Activated naive CD8-positive, alpha-beta T cell treated with anti-CD3 and anti-CD28 coated beads, Interleukin-2, amount 10 ng/mL, durations not matched to agents 7 days and 5 days (primary cell): Measurements from ENCODE around the gene PRRT1B. TPM values are rescaled to one million over a fixed set of nuclear protein-coding genes. Genes with fewer than 3 reads are reported as not detected.
A peak's percentile ranks its signal among the peaks of the same experiment; 100 is the strongest.

Experiments used
- ATAC-seq: fragments of 150-1000 bp; cut with Tn5 transposase; one replicate; pipeline ENCODE4 v1.10.0; 2021; ENCODE audit warnings: low read depth, moderate library complexity
- POLR2A ChIA-PET: fragments of 350-600 bp; sonication (Branson Sonifier 250); formaldehyde crosslinking; loops from one replicate; lab custom pipeline; 2021; ENCODE audit warnings: antibody characterized with exemption; lab: Charles Lee
- DNase-seq: peaks from one replicate; pipeline ENCODE4 v3.0.0; 2021
- H3K27ac Mint-ChIP-seq: one replicate; pipeline ENCODE4 v1.8.0; 2022; ENCODE audit warnings: mild to moderate bottlenecking, mixed read lengths
- H3K27me3 Mint-ChIP-seq: one replicate; pipeline ENCODE4 v1.8.0; 2022; ENCODE audit warnings: mild to moderate bottlenecking, moderate library complexity, mixed read lengths
- H3K36me3 Mint-ChIP-seq: one replicate; pipeline ENCODE4 v1.8.0; 2021; ENCODE audit warnings: mild to moderate bottlenecking, mixed read lengths
- H3K4me1 Mint-ChIP-seq: one replicate; pipeline ENCODE4 v1.8.0; 2021; ENCODE audit warnings: mixed read lengths
- H3K4me3 Mint-ChIP-seq: one replicate; pipeline ENCODE4 v1.8.0; 2022; ENCODE audit warnings: mild to moderate bottlenecking, moderate library complexity, mixed read lengths
- H3K9me3 Mint-ChIP-seq: one replicate; pipeline ENCODE4 v1.8.0; 2021; ENCODE audit warnings: mixed read lengths
- total RNA-seq, 2 experiments: library from RNA; stranded (reverse); gene quantifications; one replicate each; pipeline ENCODE4 v1.2.3, GENCODE V29; 2021

PRRT1B gene
- total RNA-seq, 2 experiments from 2014 or later: not detected

DNA sequence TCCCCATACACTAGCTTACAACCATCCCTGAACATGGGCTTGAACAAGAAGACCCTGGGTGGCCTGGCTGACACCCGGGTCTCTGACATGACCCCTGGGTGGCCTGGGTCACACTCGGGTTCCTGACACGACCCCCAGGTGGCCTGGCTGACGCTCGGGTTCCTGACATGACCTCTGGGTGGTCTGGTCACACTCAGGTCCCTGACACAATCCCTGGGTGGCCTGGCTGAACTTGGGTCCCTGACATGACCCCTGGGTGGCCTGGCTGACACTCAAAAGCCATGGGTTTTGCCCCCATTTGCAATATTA is 38.0 kb downstream of the PRRT1B start:
- no peak for DNase-seq
- POLR2A ChIA-PET: no interaction called here
- H3K4me3 Mint-ChIP-seq: no peak overlapping the region
- peaks cover 31% of the 10 kb centered on the region for H3K36me3 Mint-ChIP-seq
- no peaks in the 10 kb centered on the region for H3K9me3 Mint-ChIP-seq
- peaks cover 34% of the 10 kb centered on the region for H3K4me1 Mint-ChIP-seq
- peak overlapping the region; percentile 73 for H3K27ac Mint-ChIP-seq
- ATAC-seq: no peak
- H3K27me3 Mint-ChIP-seq: no peaks in the 10 kb centered on the region

DNA sequence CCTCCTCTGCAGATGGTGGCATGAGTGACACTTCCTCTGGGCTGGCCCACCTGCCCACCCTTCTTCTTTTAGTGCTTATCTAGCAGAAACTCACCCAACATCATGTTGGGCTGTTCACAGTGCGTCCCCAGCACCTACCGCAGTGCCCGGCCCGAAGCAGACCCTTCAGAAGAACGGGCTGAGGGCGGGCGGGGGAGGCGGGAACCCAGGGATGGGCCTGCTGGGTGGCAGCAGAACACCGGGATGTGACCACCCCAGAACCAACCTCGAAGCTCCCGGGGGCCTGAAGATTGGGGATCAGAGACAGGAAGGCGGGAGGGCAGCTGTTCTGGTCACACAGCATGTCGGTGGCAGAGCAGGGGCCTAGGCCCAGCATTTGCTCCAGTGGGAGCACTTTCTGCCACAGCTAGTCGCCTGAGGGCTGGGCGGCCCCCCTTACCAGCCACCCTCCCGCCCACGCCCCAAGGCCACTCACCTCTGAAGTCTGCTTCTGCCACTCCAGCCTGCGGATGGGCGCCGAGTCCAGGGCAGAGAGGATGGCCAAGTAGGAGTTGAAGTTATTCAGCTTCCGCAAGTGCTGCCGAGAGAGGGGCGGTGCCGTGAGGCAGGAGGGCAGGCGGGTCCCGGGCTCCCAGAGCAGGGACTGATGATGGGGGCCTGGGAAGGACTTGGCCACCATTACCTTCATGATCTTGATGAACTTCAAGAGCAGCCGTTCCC is 38.7 kb downstream of the PRRT1B start:
- peak overlapping the region; percentile 93 for H3K27ac Mint-ChIP-seq
- H3K4me3 Mint-ChIP-seq: no peak overlapping the region
- no peak for DNase-seq
- H3K27me3 Mint-ChIP-seq: no peaks in the 10 kb centered on the region
- POLR2A ChIA-PET: interaction anchor here (1.6 kb wide), 1 partner anchor 152 kb away, joined by 3 read pairs; no protein-coding TSS in a partner anchor
- no peaks in the 10 kb centered on the region for H3K9me3 Mint-ChIP-seq
- no peak for ATAC-seq
- H3K4me1 Mint-ChIP-seq: peaks cover 30% of the 10 kb centered on the region
- H3K36me3 Mint-ChIP-seq: peaks cover 29% of the 10 kb centered on the region

DNA sequence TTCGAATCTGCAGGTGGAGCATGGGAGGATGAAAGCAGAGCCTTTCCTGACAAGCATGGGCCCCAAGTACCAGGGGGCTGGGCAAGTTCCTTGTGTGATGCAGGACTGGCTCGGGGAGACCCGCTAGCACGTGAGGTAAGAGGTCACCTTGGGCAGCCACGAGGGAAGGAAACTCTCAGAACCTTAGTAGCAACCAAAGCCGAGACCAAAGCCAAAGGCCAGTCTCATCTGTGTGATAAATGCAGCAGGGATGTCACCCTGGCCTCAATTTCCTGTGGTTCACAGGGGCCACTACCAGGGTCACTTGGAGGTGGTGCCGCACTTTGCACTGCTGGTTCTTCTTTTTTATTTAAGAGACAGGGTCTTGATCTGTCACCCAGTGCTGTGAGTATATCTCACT is 39.5 kb downstream of the PRRT1B start:
- Mint-ChIP-seq H3K27me3 (no peaks in the 10 kb centered on the region), H3K4me3 (peak overlapping the region; percentile 69), H3K36me3 (peaks cover 26% of the 10 kb centered on the region), H3K4me1 (peaks cover 30% of the 10 kb centered on the region), H3K27ac (peak overlapping the region; percentile 93), H3K9me3 (no peaks in the 10 kb centered on the region)
- peak; percentile 36 for DNase-seq
- peak; percentile 17 for ATAC-seq
- POLR2A ChIA-PET: interaction anchor here (0.7 to 1.6 kb wide), 9 partner anchors 50 to 169 kb away, joined by 3 to 7 read pairs (median 4); partner anchors contain the start of gene UCK1

DNA sequence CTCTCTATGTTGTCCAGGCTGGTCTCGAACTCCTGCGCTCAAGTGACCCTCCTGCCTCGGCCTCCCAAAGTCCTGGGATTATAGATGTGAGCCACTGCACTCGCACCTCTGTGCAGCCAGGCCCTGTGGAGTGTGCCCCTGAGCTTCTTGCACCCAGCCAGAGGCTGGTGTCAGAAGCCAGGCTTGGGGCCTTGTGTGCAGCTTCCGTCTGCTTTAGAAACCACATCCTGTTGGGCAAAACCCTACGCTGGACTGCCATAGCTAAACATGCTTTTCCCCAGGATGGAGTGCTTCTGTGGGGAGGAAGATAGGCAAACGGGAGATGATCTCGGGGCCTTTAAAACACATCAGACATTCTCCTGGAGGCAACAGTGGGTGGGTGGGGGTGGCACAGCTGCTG is 40.1 kb downstream of the PRRT1B start:
- H3K4me1 Mint-ChIP-seq: peaks cover 34% of the 10 kb centered on the region
- peak overlapping the region; percentile 93 for H3K27ac Mint-ChIP-seq
- POLR2A ChIA-PET: interaction anchor here (0.5 to 1.6 kb wide), 14 partner anchors 12 to 175 kb away, joined by 3 to 7 read pairs (median 4); partner anchors contain the start of genes RAPGEF1 and UCK1
- peaks cover 28% of the 10 kb centered on the region for H3K36me3 Mint-ChIP-seq
- peak; percentile 89 for ATAC-seq
- H3K4me3 Mint-ChIP-seq: peak overlapping the region; percentile 69
- no peaks in the 10 kb centered on the region for H3K27me3 Mint-ChIP-seq
- no peaks in the 10 kb centered on the region for H3K9me3 Mint-ChIP-seq
- DNase-seq: peak; percentile 55

DNA sequence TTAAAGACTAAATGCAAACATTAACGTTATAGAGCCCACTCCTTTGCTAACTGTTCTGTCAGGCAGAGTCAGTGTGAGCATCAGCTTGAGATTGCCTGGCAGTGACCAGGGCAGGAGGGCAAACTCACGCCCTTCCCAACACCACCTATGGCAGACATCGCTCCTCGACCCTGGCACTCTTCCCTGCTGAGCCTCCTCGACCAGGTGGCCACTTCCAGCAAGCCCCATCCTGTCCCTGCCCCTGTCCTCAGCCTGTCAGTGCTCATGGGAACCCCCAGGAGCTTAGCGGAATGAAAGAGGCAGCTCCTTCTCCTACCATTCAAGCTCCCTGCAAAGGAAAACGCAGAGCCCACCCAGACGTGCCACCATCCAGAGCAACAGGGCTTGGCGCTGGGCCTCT is 42.0 kb downstream of the PRRT1B start:
- DNase-seq (no peak), ATAC-seq (no peak)
- POLR2A ChIA-PET: no interaction called here
- H3K27ac Mint-ChIP-seq: peak overlapping the region; percentile 93
- peaks cover 46% of the 10 kb centered on the region for H3K4me1 Mint-ChIP-seq
- H3K4me3 Mint-ChIP-seq: no peak overlapping the region
- H3K27me3 Mint-ChIP-seq: no peaks in the 10 kb centered on the region
- peaks cover 22% of the 10 kb centered on the region for H3K36me3 Mint-ChIP-seq
- H3K9me3 Mint-ChIP-seq: no peaks in the 10 kb centered on the region

DNA sequence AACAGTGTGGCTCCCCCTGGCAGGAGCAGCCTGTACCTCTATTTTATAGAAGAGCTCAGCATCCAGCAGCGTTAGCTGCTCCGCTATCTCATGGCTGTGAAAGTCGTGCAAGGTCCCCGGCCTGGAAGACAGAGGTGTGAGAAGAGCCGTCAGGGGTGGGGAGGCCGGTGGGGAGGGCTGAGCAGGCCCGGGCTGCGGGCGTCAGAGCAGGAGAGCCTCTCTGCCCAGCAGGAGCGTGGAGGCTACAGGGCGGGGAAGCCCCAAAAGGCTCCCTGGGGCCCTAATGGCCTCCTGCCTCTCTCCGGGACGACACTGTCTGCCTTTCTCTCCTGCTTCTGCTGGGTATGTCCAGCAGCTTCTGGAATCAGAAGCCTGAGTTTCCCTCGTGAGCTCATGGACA is 42.6 kb downstream of the PRRT1B start:
- Mint-ChIP-seq H3K27ac (peak overlapping the region; percentile 93), H3K9me3 (no peaks in the 10 kb centered on the region), H3K4me1 (peaks cover 46% of the 10 kb centered on the region), H3K36me3 (peaks cover 22% of the 10 kb centered on the region), H3K27me3 (no peaks in the 10 kb centered on the region), H3K4me3 (no peak overlapping the region)
- POLR2A ChIA-PET: no interaction called here
- no peak for ATAC-seq
- no peak for DNase-seq

DNA sequence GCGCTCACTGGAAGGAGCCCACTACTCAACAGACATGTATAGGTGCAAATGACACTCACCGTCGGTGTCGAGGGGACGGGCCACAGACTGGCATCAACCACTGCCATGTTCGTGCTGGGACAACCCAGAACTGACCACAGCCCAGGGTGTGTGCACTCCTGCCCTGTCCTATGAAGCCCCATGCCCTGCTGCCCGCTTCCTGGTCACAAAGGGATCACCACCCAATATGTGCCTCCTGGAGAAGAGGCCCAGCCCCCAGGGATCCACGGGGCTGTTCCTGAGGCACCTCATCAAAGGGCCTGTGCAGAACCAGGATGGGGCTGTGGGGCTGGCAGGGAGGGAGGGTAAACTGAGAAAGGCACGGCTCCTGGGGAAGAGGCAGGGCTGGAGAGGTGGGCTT is 43.1 kb downstream of the PRRT1B start:
- no peak for ATAC-seq
- Mint-ChIP-seq H3K4me1 (peaks cover 46% of the 10 kb centered on the region), H3K27me3 (no peaks in the 10 kb centered on the region), H3K36me3 (peaks cover 19% of the 10 kb centered on the region), H3K4me3 (no peak overlapping the region), H3K9me3 (no peaks in the 10 kb centered on the region), H3K27ac (no peak overlapping the region)
- POLR2A ChIA-PET: no interaction called here
- DNase-seq: no peak

DNA sequence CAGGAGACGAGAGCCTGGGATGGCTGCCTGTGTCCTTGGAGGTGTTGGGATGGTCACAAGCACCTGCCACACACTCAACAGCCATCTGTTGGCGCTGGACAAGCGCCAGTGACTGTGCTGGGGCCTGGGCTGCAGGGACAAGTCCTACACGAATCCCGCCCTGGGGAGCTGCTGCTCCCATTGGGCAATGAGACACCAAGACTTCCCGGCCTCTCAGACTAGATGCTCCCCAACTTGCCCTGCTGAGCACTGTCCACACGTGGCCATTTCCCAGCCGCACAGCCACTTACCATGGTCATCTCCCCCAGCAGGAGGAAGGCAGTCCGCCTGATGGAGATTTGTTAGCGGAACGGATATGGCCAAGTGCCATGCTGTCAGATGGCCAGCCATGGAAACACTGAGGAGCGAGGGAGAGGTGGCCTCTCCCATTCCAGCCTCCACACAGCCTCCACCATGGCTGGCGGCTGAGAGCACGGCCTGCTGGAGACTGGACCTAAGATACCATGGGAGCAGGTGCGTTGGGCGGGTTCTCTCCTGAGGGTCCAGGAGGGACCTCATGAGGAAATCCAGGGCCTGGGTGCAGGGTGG is 43.9 kb downstream of the PRRT1B start:
- ATAC-seq (no peak), DNase-seq (no peak)
- Mint-ChIP-seq H3K4me1 (peaks cover 42% of the 10 kb centered on the region), H3K27ac (no peak overlapping the region), H3K9me3 (no peaks in the 10 kb centered on the region), H3K36me3 (peaks cover 15% of the 10 kb centered on the region), H3K4me3 (no peak overlapping the region), H3K27me3 (no peaks in the 10 kb centered on the region)
- POLR2A ChIA-PET: no interaction called here

DNA sequence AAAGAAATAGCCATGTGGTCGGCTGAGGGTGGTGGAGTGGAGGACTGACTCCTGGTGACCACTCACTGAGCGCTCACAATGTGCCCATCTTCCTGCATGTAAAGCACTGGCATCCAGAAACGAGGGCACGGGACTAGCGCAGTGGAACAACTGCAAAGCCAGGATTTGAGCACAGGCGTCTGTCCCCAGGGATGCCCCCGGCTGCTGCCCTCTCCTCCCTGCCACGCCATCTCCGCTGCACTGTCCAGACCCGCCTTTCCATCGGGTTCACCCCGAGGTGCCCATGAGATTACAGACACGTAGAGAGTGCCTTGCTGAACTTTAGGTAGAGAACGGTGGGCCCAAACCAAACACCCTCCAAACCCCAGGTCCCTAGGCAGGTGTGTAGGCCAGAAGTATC is 44.7 kb downstream of the PRRT1B start:
- no peaks in the 10 kb centered on the region for H3K27me3 Mint-ChIP-seq
- peaks cover 11% of the 10 kb centered on the region for H3K36me3 Mint-ChIP-seq
- DNase-seq: no peak
- H3K9me3 Mint-ChIP-seq: no peaks in the 10 kb centered on the region
- no peak overlapping the region for H3K4me3 Mint-ChIP-seq
- ATAC-seq: no peak
- POLR2A ChIA-PET: interaction anchor here (1.8 kb wide), 1 partner anchor 11 kb away, joined by 6 read pairs; no protein-coding TSS in a partner anchor
- H3K4me1 Mint-ChIP-seq: peaks cover 36% of the 10 kb centered on the region
- peak overlapping the region; percentile 90 for H3K27ac Mint-ChIP-seq

DNA sequence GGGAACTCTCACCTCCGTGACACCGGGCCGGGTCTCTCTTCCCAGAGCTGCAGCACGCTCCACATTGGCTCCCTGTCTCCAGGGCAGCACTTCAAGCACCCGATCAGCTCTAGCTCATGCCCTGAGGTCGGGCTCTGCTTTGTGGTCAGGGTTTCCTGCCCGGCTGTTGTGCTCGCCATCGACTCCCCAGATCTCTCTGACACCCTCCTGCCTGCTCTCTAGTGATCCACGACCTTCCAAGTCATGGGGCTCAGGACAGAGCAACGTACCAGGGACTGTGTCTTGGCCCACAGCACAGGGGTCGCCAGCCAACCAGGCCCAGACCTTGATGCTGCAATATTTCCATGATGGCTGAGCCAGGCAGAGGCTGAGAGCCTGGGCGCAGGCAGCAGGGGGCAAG is 45.1 kb downstream of the PRRT1B start:
- H3K4me3 Mint-ChIP-seq: peak overlapping the region; percentile 50
- peaks cover 9% of the 10 kb centered on the region for H3K36me3 Mint-ChIP-seq
- POLR2A ChIA-PET: interaction anchor here (1.8 to 2.5 kb wide), 2 partner anchors 12 to 149 kb away, joined by 6 to 11 read pairs; partner anchors contain the start of gene RAPGEF1
- H3K4me1 Mint-ChIP-seq: peaks cover 32% of the 10 kb centered on the region
- peak; percentile 57 for DNase-seq
- ATAC-seq: peak; percentile 67
- H3K27ac Mint-ChIP-seq: peak overlapping the region; percentile 90
- H3K27me3 Mint-ChIP-seq: no peaks in the 10 kb centered on the region
- no peaks in the 10 kb centered on the region for H3K9me3 Mint-ChIP-seq

DNA sequence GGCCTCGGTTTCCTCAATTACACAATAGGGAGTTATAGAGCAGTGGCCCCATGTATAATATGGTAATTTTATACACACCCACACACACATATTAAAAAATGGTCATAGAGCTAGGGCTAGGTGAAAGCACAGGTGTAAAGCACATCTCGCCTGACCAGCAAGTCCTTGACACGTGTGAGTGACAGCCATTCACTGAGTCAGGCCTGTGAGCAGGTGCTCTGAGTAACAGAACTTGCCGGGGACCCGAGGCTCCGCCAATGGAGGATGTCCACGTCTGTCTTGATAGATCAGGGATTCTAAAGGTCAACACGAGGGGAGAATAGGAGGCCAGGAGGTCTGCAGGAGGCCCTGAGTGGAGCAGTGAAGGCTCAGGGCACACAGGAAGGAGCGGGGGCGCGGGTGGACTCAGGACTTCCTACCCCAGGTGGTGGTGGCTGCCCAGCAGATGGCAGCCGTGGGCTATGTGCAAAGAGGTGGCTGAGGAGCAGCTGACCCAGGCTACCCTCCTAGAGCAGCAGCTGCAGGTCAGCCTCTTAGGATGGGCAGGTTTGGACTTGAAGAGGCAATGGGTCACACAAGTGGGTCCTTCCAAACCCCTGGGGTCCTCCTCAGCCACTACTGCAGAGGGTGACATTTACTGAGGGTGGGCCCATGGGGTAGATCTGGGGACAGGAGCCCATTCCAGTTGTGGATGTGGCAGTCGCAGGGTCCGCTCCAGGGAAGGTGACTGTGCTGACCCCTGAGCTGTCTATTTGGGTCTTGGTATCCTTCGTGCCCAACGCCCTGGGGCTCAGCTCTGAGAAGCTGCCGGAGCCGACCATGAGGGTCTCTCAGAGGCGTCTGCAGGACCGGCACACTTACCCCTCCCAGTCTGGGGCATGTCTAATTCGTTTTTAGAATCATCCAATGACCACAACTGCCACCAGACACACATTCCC is 45.9 kb downstream of the PRRT1B start:
- peaks cover 12% of the 10 kb centered on the region for H3K36me3 Mint-ChIP-seq

DNA sequence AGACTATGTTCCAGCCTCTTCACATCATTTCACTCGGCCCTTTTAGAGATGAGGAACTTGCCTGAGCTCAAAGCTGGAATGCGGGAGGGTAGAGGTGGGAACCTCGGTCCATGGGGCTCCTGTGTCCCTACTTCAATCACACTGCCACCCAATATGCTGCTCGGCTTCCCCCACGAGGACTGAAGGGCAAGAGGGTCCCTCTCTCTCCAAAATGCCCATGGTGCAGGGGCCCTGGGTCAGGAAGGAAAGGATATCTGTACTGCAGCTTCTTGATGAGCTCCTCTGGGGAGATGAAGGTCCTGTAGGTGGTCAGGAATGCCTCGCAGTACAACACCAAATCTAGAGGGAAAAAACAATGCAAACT is 46.5 kb downstream of the PRRT1B start:
- Mint-ChIP-seq H3K4me1 (peaks cover 26% of the 10 kb centered on the region), H3K4me3 (no peak overlapping the region), H3K36me3 (peaks cover 11% of the 10 kb centered on the region), H3K27ac (peak overlapping the region; percentile 68), H3K9me3 (no peaks in the 10 kb centered on the region), H3K27me3 (no peaks in the 10 kb centered on the region)
- POLR2A ChIA-PET: interaction anchor here (0.6 to 2.5 kb wide), 5 partner anchors 13 to 155 kb away, joined by 3 to 11 read pairs (median 6); partner anchors contain the start of gene RAPGEF1
- ATAC-seq (no peak), DNase-seq (no peak)

More for the DNA sequence above, 45.9 kb downstream of the PRRT1B start:
- no peaks in the 10 kb centered on the region for H3K27me3 Mint-ChIP-seq
- H3K4me3 Mint-ChIP-seq: peak overlapping the region; percentile 50
- H3K4me1 Mint-ChIP-seq: peaks cover 27% of the 10 kb centered on the region
- H3K9me3 Mint-ChIP-seq: no peaks in the 10 kb centered on the region
- DNase-seq (peak; percentile 83), ATAC-seq (peak; percentile 85)
- H3K27ac Mint-ChIP-seq: peak overlapping the region; percentile 90
- POLR2A ChIA-PET: interaction anchor here (1.1 to 2.5 kb wide), 4 partner anchors 12 to 154 kb away, joined by 3 to 11 read pairs (median 6); partner anchors contain the start of gene RAPGEF1
